Endothelial cell of umbilical vein (primary cell): ENCODE results near the gene GTPBP10. TPM values are rescaled to one million over a fixed set of nuclear protein-coding genes. Genes with fewer than 3 reads are reported as not detected.
A peak's percentile ranks its signal among the peaks of the same experiment; 100 is the strongest.

ENCODE experiments used
- BruUV-seq: library from RNA; stranded (reverse); fragments of 400-500 nt; replicated peaks from 2 replicates; lab custom pipeline; 2021; lab: Mats Ljungman, UMichigan
- CTCF ChIA-PET: fragments of 300-600, 350-600 bp; sonication (Branson Sonifier 250); formaldehyde crosslinking; loops from one replicate; lab custom pipeline; 2021; ENCODE audit warnings: antibody characterized with exemption, inconsistent platforms; lab: Charles Lee
- POLR2A ChIA-PET: fragments of 300-600, 350-600 bp; sonication (Branson Sonifier 250); formaldehyde crosslinking; loops from one replicate; lab custom pipeline; 2021; ENCODE audit warnings: antibody characterized with exemption, inconsistent platforms; lab: Charles Lee
- DNase-seq: peaks from one replicate; pipeline ENCODE4 v3.0.0-alpha.2; 2011; ENCODE audit warnings: low read depth, low spot score
- FAIRE-seq: peaks from 2 replicates; lab custom pipeline; 2011; peaks lifted over from hg19 to GRCh38; lab: Jason Lieb, UNC
- H2AFZ ChIP-seq: 2 replicates; pipeline ENCODE4 v1.6.0; 2012; ENCODE audit warnings: low read depth, low read length, control low read depth, inconsistent platforms
- H3K27ac ChIP-seq: 2 replicates; pipeline ENCODE4 v1.5.1; 2011; ENCODE audit warnings: low read depth, mild to moderate bottlenecking, control low read depth, low read length, moderate library complexity; ENCODE audit not compliant: insufficient read depth
- H3K27me3 ChIP-seq, 2 experiments: 2 replicates each; pipeline versions ENCODE4 v1.6.0 to v1.6.1; 2011; ENCODE audit warnings: low read length in 2 of 2, mixed read lengths in 1 of 2; ENCODE audit not compliant: control insufficient read depth in 2 of 2, insufficient read depth in 2 of 2
- H3K36me3 ChIP-seq, 2 experiments: 2 replicates in 1 of 2; 3 replicates in 1 of 2; pipeline ENCODE4 v1.5.1; 2011; ENCODE audit warnings: low read length in 2 of 2, mild to moderate bottlenecking in 1 of 2, moderate library complexity in 1 of 2; ENCODE audit not compliant: control insufficient read depth in 2 of 2, insufficient read depth in 2 of 2; ENCODE audit errors: extremely low read depth in 1 of 2
- H3K4me1 ChIP-seq: 3 replicates; pipeline ENCODE4 v1.5.1; 2011; ENCODE audit warnings: mild to moderate bottlenecking, low read length; ENCODE audit not compliant: control insufficient read depth, insufficient read depth; ENCODE audit errors: extremely low read depth
- H3K4me2 ChIP-seq: 2 replicates; pipeline ENCODE4 v1.6.1; 2011; ENCODE audit warnings: low read length, control low read depth, mixed read lengths; ENCODE audit not compliant: insufficient read depth
- H3K4me3 ChIP-seq, 3 experiments: fragments of 200-600 bp in 1 of 3; sonication (generic), shearing (Covaris generic) in 1 of 3; replicated peaks in 1 of 3; 2 replicates each; pipeline ENCODE4 v1.5.1; 2011 to 2016; ENCODE audit warnings: control low read depth in 3 of 3, low read length in 3 of 3, mild to moderate bottlenecking in 2 of 3, inconsistent platforms in 1 of 3, low read depth in 1 of 3, moderate library complexity in 1 of 3; ENCODE audit not compliant: insufficient read depth in 1 of 3
- H3K79me2 ChIP-seq: 2 replicates; pipeline ENCODE4 v1.6.0; 2012; ENCODE audit warnings: low read length, inconsistent platforms; ENCODE audit not compliant: control insufficient read depth, insufficient read depth
- H3K9ac ChIP-seq: replicated peaks from 2 replicates; pipeline ENCODE3; 2011; ENCODE audit warnings: low read length, control low read depth; ENCODE audit not compliant: insufficient read depth; ENCODE audit errors: extremely low read depth
- H3K9me1 ChIP-seq: replicated peaks from 3 replicates; pipeline ENCODE4 v1.6.0; 2011; ENCODE audit warnings: mild to moderate bottlenecking, low read length; ENCODE audit not compliant: control insufficient read depth, insufficient read depth; ENCODE audit errors: extremely low read depth
- H3K9me3 ChIP-seq: replicated peaks from 2 replicates; pipeline ENCODE4 v1.5.1; 2012; ENCODE audit warnings: low read length, inconsistent platforms; ENCODE audit not compliant: control insufficient read depth, insufficient read depth
- H4K20me1 ChIP-seq: replicated peaks from 2 replicates; pipeline ENCODE3; 2011; ENCODE audit warnings: mild to moderate bottlenecking, low read length; ENCODE audit not compliant: control insufficient read depth, insufficient read depth; ENCODE audit errors: extremely low read depth
- CTCF ChIP-seq, 2 donors: IDR thresholded peaks; 1 replicate in 1 of 2; 2 replicates in 1 of 2; pipeline ENCODE4 v1.5.1; 2011; ENCODE audit warnings: low read length in 2 of 2, mild to moderate bottlenecking in 2 of 2, moderate library complexity in 2 of 2, control low read depth in 1 of 2, inconsistent platforms in 1 of 2, low read depth in 1 of 2; ENCODE audit not compliant: insufficient read depth in 1 of 2; ENCODE audit errors: extremely low read depth in 1 of 2
- EZH2 ChIP-seq: IDR thresholded peaks from 2 replicates; pipeline ENCODE4 v1.6.1; 2012; ENCODE audit warnings: borderline replicate concordance, low read depth, mild to moderate bottlenecking, moderate library complexity, low read length, inconsistent platforms; ENCODE audit not compliant: severe bottlenecking
- FOS ChIP-seq: IDR thresholded peaks from 2 replicates; pipeline ENCODE4 v1.6.1; 2011; ENCODE audit warnings: mild to moderate bottlenecking, low read length, moderate library complexity, borderline replicate concordance; ENCODE audit not compliant: insufficient read depth
- GATA2 ChIP-seq: IDR thresholded peaks from 2 replicates; pipeline ENCODE4 v1.7.0; 2011; ENCODE audit warnings: low read depth, mild to moderate bottlenecking, moderate library complexity, mixed read lengths, low read length; ENCODE audit not compliant: insufficient read length, insufficient read depth
- JUN ChIP-seq: IDR thresholded peaks from 2 replicates; pipeline ENCODE4 v1.6.1; 2011; ENCODE audit warnings: borderline replicate concordance, low read depth; ENCODE audit not compliant: insufficient read length, insufficient read depth
- MAX ChIP-seq: IDR thresholded peaks from 2 replicates; pipeline ENCODE4 v1.6.1; 2011; ENCODE audit not compliant: insufficient read depth, insufficient read length
- MYC ChIP-seq: IDR thresholded peaks from one replicate; pipeline ENCODE4 v1.6.1; 2011; ENCODE audit warnings: mild to moderate bottlenecking, low read depth, low read length
- POLR2A ChIP-seq: IDR thresholded peaks from 2 replicates; pipeline ENCODE4 v1.6.1; 2012; ENCODE audit warnings: low read depth, mild to moderate bottlenecking, control low read depth, low read length
- POLR2AphosphoS5 ChIP-seq: IDR thresholded peaks from 2 replicates; pipeline ENCODE4 v1.6.1; 2012; ENCODE audit warnings: low read depth, mild to moderate bottlenecking, control low read depth, low read length, moderate library complexity; ENCODE audit not compliant: insufficient read depth
- dilution Hi-C: fragments of 300-500 bp; cut with MboI; formaldehyde crosslinking; loops from one replicate; pipeline ENCODE4 v1.15.0; 2019; ENCODE audit warnings: low sequenced_read_pairs; ENCODE audit not compliant: extremely low pct_ligation_motif_present
- intact Hi-C: fragments of 100-400 bp; cut with micrococcal nuclease; formaldehyde crosslinking; loops from one replicate; pipeline ENCODE4 v1.10.0; 2022
- polyA plus RNA-seq, 4 experiments: library from polyadenylated mRNA; depleted of rRNA in 3 of 4; stranded (reverse) in 3 of 4; unstranded in 1 of 4; fragments of >200 nt; gene quantifications; 2 replicates each; pipeline versions ENCODE4 v1.2.1 to v1.2.3, GENCODE V29; 2011 to 2012; ENCODE audit warnings: missing spikeins in 1 of 4
- total RNA-seq: library from RNA; stranded (reverse); gene quantifications from 2 replicates; pipeline ENCODE4 v1.2.3, GENCODE V29; 2021

GTPBP10 gene
- total and polyA plus RNA-seq, 2 donors (not counting 3 experiments of a cell fraction or from before 2014, with no cell fraction given), result 3.5 to 16.7 TPM

GRCh38 chr7:90390926-90391325 is 44.4 kb downstream of the GTPBP10 start:
- H3K27ac ChIP-seq, result no peak overlapping the region
- FAIRE-seq (peak; percentile 37), DNase-seq (peak; percentile 59)
- no TSS peak for BruUV-seq
- no peak overlapping the region for H3K4me3 ChIP-seq
- ChIA-PET POLR2A (interaction anchor here (1.3 kb wide), 1 partner anchor 11 kb away, joined by 3 read pairs; no protein-coding TSS in a partner anchor), CTCF (interaction anchor here (0.8 to 1.8 kb wide), 7 partner anchors 8 to 78 kb away, joined by 3 to 10 read pairs (median 5); no protein-coding TSS in a partner anchor)
- peaks cover 17% of the 10 kb centered on the region for H3K4me1 ChIP-seq
- H3K9me1 ChIP-seq, result no peaks in the 10 kb centered on the region
- no peak overlapping the region for H3K4me2 ChIP-seq
- intact Hi-C loops (no loop called here), dilution Hi-C loops (no loop called here)
- H3K9ac ChIP-seq, result no peak overlapping the region
- no peak overlapping the region for H2AFZ ChIP-seq
- no peaks in the 10 kb centered on the region for H3K9me3 ChIP-seq
- no peaks in the 10 kb centered on the region for H3K36me3 ChIP-seq
- H3K27me3 ChIP-seq, result no peaks in the 10 kb centered on the region
- H3K79me2 ChIP-seq, result no peaks in the 10 kb centered on the region
- no peaks in the 10 kb centered on the region for H4K20me1 ChIP-seq
- no peak for TF ChIP-seq POLR2AphosphoS5
- TF ChIP-seq FOS, result no peak
- TF ChIP-seq MAX, result no peak
- TF ChIP-seq JUN, result no peak
- TF ChIP-seq POLR2A, result no peak
- no peak for TF ChIP-seq EZH2
- no peak for TF ChIP-seq CTCF (IDR thresholded peaks at IDR 0.05; ENCODE audit: extremely low read depth in 1 of 2, insufficient read depth in 1 of 2, low read depth in 1 of 2, low read length in 2 of 2)
- TF ChIP-seq MYC, result no peak
- no peak for TF ChIP-seq GATA2
